Measurements from ENCODE around the gene TRPM3.
"Not testable (repeated sequence)": the region's sequence is repeated elsewhere in the genome, so short reads cannot be mapped to it uniquely, and the experiment has no call there.

The TRPM3 gene

GRCh38 chr9:70654144-70654543 is 467.3 kb downstream of the TRPM3 start:
- Histone ChIP-seq H3K27ac (ENCODE audit: low read length) (no peak overlapping the region), H3K36me3 (replicated peaks; ENCODE audit: insufficient read depth, low read length) (no peaks in the 10 kb centered on the region), H2AFZ (ENCODE audit: low read length) (no peak overlapping the region), H3K27me3 (replicated peaks; ENCODE audit: insufficient read depth, low read length) (no peaks in the 10 kb centered on the region), H3K4me1 (ENCODE audit: low read length) (no peaks in the 10 kb centered on the region), H3F3A (ENCODE audit: insufficient read depth, low read length) (no peaks in the 10 kb centered on the region), H4K20me1 (ENCODE audit: insufficient read depth, low read length) (no peaks in the 10 kb centered on the region), H3K9ac (ENCODE audit: low read length) (no peak overlapping the region), H3K79me2 (ENCODE audit: low read length) (no peaks in the 10 kb centered on the region), H3K4me3 (ENCODE audit: low read length) (no peak overlapping the region), H3K9me3 (replicated peaks; ENCODE audit: insufficient read depth, low read length) (no peaks in the 10 kb centered on the region), H3K9me2 (replicated peaks; ENCODE audit: insufficient read depth, low read length) (no peaks in the 10 kb centered on the region), H3K4me2 (ENCODE audit: low read depth, low read length) (no peak overlapping the region)
- TF ChIP-seq, protein P1, sequence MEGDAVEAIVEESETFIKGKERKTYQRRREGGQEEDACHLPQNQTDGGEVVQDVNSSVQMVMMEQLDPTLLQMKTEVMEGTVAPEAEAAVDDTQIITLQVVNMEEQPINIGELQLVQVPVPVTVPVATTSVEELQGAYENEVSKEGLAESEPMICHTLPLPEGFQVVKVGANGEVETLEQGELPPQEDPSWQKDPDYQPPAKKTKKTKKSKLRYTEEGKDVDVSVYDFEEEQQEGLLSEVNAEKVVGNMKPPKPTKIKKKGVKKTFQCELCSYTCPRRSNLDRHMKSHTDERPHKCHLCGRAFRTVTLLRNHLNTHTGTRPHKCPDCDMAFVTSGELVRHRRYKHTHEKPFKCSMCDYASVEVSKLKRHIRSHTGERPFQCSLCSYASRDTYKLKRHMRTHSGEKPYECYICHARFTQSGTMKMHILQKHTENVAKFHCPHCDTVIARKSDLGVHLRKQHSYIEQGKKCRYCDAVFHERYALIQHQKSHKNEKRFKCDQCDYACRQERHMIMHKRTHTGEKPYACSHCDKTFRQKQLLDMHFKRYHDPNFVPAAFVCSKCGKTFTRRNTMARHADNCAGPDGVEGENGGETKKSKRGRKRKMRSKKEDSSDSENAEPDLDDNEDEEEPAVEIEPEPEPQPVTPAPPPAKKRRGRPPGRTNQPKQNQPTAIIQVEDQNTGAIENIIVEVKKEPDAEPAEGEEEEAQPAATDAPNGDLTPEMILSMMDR (IDR thresholded peaks at IDR 0.05; ENCODE audit: low read length): no peak
- no peak for TF ChIP-seq EZH2phosphoT487 (IDR thresholded peaks at IDR 0.05; ENCODE audit: low read length)
- TF ChIP-seq EZH2 (optimal IDR thresholded peaks at IDR 0.05; ENCODE audit: low read depth, low read length): no peak
- DNase-seq: no peak

DNA sequence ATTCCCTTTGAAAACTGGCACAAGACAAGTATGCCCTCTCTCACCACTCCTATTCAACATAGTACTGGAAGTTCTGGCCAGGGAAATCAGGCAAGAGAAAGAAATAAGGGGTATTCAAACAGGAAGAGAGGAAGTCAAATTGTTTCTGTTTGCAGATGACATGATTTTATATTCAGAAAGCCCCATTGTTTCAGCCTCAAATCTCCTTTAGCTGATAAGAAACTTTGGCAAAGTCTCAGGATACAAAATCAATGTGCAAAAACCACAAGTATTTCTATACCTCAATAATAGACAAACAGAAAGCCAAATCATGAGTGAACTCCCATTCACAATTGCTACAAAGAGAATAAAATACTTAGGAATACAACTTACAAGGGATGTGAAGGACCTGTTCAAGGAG is 476.8 kb downstream of the TRPM3 start:
- H3K36me3 ChIP-seq (replicated peaks; ENCODE audit: insufficient read depth, low read length); H3K9me3 ChIP-seq (replicated peaks; ENCODE audit: insufficient read depth, low read length); H3K27ac ChIP-seq (ENCODE audit: low read length); H3K9ac ChIP-seq (ENCODE audit: low read length); H2AFZ ChIP-seq (ENCODE audit: low read length); H3K79me2 ChIP-seq (ENCODE audit: low read length); DNase-seq; H3K4me3 ChIP-seq (ENCODE audit: low read length); H4K20me1 ChIP-seq (ENCODE audit: insufficient read depth, low read length); H3K9me2 ChIP-seq (replicated peaks; ENCODE audit: insufficient read depth, low read length); H3K27me3 ChIP-seq (replicated peaks; ENCODE audit: insufficient read depth, low read length); H3F3A ChIP-seq (ENCODE audit: insufficient read depth, low read length); H3K4me2 ChIP-seq (ENCODE audit: low read depth, low read length); H3K4me1 ChIP-seq (ENCODE audit: low read length): not testable (repeated sequence)

DNA sequence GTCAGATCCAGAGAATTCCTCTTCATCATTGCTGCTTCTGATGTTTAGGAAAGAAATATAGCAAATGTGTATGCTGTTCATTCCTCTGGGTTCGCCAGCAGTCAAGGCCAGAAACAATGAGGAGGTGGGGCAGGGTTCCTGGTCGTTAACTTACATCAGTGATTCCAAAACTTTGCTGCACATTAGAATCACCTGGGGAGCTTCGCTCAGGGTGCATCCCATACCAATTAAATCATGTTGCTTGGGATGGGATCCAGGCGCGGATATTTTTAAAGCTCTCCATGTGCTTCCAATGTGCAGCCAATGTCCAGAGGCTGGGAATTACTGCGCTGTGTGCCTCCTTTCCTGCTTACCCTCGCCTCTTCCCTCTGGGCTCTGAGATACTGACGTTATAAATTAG is 479.1 kb downstream of the TRPM3 start:
- no peak for TF ChIP-seq EZH2 (optimal IDR thresholded peaks at IDR 0.05; ENCODE audit: low read depth, low read length)
- TF ChIP-seq EZH2phosphoT487 (IDR thresholded peaks at IDR 0.05; ENCODE audit: low read length): no peak
- TF ChIP-seq, protein P1 (IDR thresholded peaks at IDR 0.05; ENCODE audit: low read length): no peak
- Histone ChIP-seq H3K4me1 (ENCODE audit: low read length) (no peaks in the 10 kb centered on the region), H3K9me2 (replicated peaks; ENCODE audit: insufficient read depth, low read length) (no peaks in the 10 kb centered on the region), H3K36me3 (replicated peaks; ENCODE audit: insufficient read depth, low read length) (no peaks in the 10 kb centered on the region), H2AFZ (ENCODE audit: low read length) (no peak overlapping the region), H3K4me2 (ENCODE audit: low read depth, low read length) (no peak overlapping the region), H4K20me1 (ENCODE audit: insufficient read depth, low read length) (no peaks in the 10 kb centered on the region), H3K27ac (ENCODE audit: low read length) (no peak overlapping the region), H3K79me2 (ENCODE audit: low read length) (no peaks in the 10 kb centered on the region), H3K9me3 (replicated peaks; ENCODE audit: insufficient read depth, low read length) (no peaks in the 10 kb centered on the region), H3K9ac (ENCODE audit: low read length) (no peak overlapping the region), H3K4me3 (ENCODE audit: low read length) (no peak overlapping the region), H3K27me3 (replicated peaks; ENCODE audit: insufficient read depth, low read length) (no peaks in the 10 kb centered on the region), H3F3A (ENCODE audit: insufficient read depth, low read length) (no peaks in the 10 kb centered on the region)
- DNase-seq: no peak

DNA sequence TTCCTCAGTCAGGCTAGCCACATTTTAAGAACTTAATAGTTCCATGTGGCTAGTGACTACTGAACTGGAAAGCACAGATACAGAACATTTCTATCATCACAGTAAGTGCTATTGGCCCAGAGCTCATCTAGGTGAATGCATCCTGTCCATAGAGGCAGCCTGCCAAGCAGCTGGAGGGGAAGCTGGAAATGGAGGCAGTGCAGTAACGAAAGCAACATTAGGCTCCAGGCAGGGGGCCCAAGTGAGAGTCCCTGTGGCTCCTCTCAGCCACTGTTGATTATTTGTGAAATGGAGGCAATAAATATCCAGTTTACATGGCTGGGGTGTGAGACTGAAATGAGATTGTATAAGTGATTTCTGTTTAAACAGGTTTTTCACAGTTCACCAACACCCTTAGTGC is 479.8 kb downstream of the TRPM3 start:
- H3K4me1 ChIP-seq (ENCODE audit: low read length): no peaks in the 10 kb centered on the region

More for the DNA sequence above, 479.8 kb downstream of the TRPM3 start:
- Histone ChIP-seq H2AFZ (ENCODE audit: low read length) (no peak overlapping the region), H3K9ac (ENCODE audit: low read length) (no peak overlapping the region), H4K20me1 (ENCODE audit: insufficient read depth, low read length) (no peaks in the 10 kb centered on the region), H3K4me2 (ENCODE audit: low read depth, low read length) (no peak overlapping the region), H3K36me3 (replicated peaks; ENCODE audit: insufficient read depth, low read length) (no peaks in the 10 kb centered on the region), H3K27me3 (replicated peaks; ENCODE audit: insufficient read depth, low read length) (no peaks in the 10 kb centered on the region), H3F3A (ENCODE audit: insufficient read depth, low read length) (no peaks in the 10 kb centered on the region), H3K9me3 (replicated peaks; ENCODE audit: insufficient read depth, low read length) (no peaks in the 10 kb centered on the region), H3K4me3 (ENCODE audit: low read length) (no peak overlapping the region), H3K9me2 (replicated peaks; ENCODE audit: insufficient read depth, low read length) (no peaks in the 10 kb centered on the region), H3K27ac (ENCODE audit: low read length) (no peak overlapping the region), H3K79me2 (ENCODE audit: low read length) (no peaks in the 10 kb centered on the region)
- no peak for DNase-seq
- TF ChIP-seq EZH2 (optimal IDR thresholded peaks at IDR 0.05; ENCODE audit: low read depth, low read length): no peak
